Cardiac septum (tissue), 1 donor: ENCODE results near the gene TPM3. TPM values are rescaled to one million over a fixed set of nuclear protein-coding genes. Genes with fewer than 3 reads are reported as not detected.
A peak's percentile ranks its signal among the peaks of the same experiment; 100 is the strongest.
"Not testable (repeated sequence)": the region's sequence is repeated elsewhere in the genome, so short reads cannot be mapped to it uniquely, and the experiment has no call there.

Source experiments
- DNase-seq: peaks from one replicate; pipeline ENCODE4 v3.0.0-alpha.2; 2020; ENCODE audit warnings: low spot score
- intact Hi-C: fragments of 100-400 bp; cut with DNase I; formaldehyde crosslinking; loops from one replicate; pipeline ENCODE4 v1.14.0; 2022
- total RNA-seq: library from RNA; stranded (reverse); fragmentation: NEBNext Ultra II Directional; extraction: Animal tissue kit (Norgen Biotek cat#: 25700); gene quantifications from one replicate; pipeline ENCODE4 v1.2.1, GENCODE V29; 2021
- donor health status: DM: no; HTN: no; CAD: no.

The TPM3 gene
- total RNA-seq, 1 donor from 2014 or later: 364 TPM

- DNase-seq: peak; percentile 35
- intact Hi-C loops: no loop called here
Observed at GRCh38 chr1:154208677-154209388, 16.9 kb upstream of the TPM3 start.

GRCh38 chr1:154207262-154207661 lies 15.4 kb upstream of the TPM3 start:
- peak; percentile 43 for DNase-seq
- intact Hi-C loops: no loop called here

GRCh38 chr1:154206196-154206595 lies 14.3 kb upstream of the TPM3 start, which contains the start of gene CFAP141:
Gene CFAP141 (minus strand): TSS chr1:154206333. CDS start chr1:154206307, 26 bp downstream.
- intact Hi-C loops: no loop called here

GRCh38 chr1:154205778-154206177 lies 13.9 kb upstream of the TPM3 start:
- intact Hi-C loops: not testable (repeated sequence)

More at GRCh38 chr1:154206196-154206595, 14.3 kb upstream of the TPM3 start, which contains the start of gene CFAP141:
- DNase-seq: peak; percentile 31

GRCh38 chr1:154199563-154199879 lies 7.6 kb upstream of the TPM3 start:
- DNase-seq: no peak
- intact Hi-C loops: no loop called here

More at GRCh38 chr1:154205778-154206177, 13.9 kb upstream of the TPM3 start:
- not testable (repeated sequence) for DNase-seq

GRCh38 chr1:154198756-154199562 lies 7.1 kb upstream of the TPM3 start:
- intact Hi-C loops: no loop called here

GRCh38 chr1:154193821-154194220 lies 1.9 kb upstream of the TPM3 start:
- intact Hi-C loops: no loop called here
- no peak for DNase-seq

More at GRCh38 chr1:154198756-154199562, 7.1 kb upstream of the TPM3 start:
- no peak for DNase-seq

GRCh38 chr1:154192476-154192875 lies 576 bp upstream of the TPM3 start:
- intact Hi-C loops: no loop called here
- DNase-seq: no peak

GRCh38 chr1:154190550-154190949 lies 1.4 kb downstream of the TPM3 start:
- no peak for DNase-seq
- intact Hi-C loops: no loop called here

- intact Hi-C loops: loop anchor here (2.0 kb wide), 1 partner anchor 86 kb away; the partner anchor contains the start of gene HAX1
- DNase-seq: no peak
Observed at GRCh38 chr1:154186852-154187501, 4.9 kb downstream of the TPM3 start.

GRCh38 chr1:154186177-154186576 lies 5.7 kb downstream of the TPM3 start:
- intact Hi-C loops: loop anchor here (2.0 kb wide), 1 partner anchor 87 kb away; the partner anchor contains the start of gene HAX1
- no peak for DNase-seq

GRCh38 chr1:154183046-154183915 lies 8.6 kb downstream of the TPM3 start:
- intact Hi-C loops: loop anchor here (2.0 kb wide), 1 partner anchor 38 kb away; the partner anchor contains the start of gene UBAP2L
- peak; percentile 98 for DNase-seq

- peak; percentile 92 for DNase-seq
- intact Hi-C loops: loop anchor here (2.0 kb wide), 1 partner anchor 38 kb away; the partner anchor contains the start of gene UBAP2L
Observed at GRCh38 chr1:154182344-154183045, 9.4 kb downstream of the TPM3 start.

- intact Hi-C loops: loop anchor here (2.0 kb wide), 1 partner anchor 39 kb away; the partner anchor contains the start of gene UBAP2L
- DNase-seq: no peak
Observed at GRCh38 chr1:154181944-154182343, 10.0 kb downstream of the TPM3 start.

- DNase-seq: no peak
- intact Hi-C loops: loop anchor here (10.0 kb wide), 1 partner anchor 185 kb away; the partner anchor contains the start of gene RPS27
Observed at GRCh38 chr1:154179946-154180687, 11.8 kb downstream of the TPM3 start.

- intact Hi-C loops: loop anchor here (10.0 kb wide), 1 partner anchor 184 kb away; the partner anchor contains the start of gene RPS27
- DNase-seq: no peak
Observed at GRCh38 chr1:154178911-154179811, 12.7 kb downstream of the TPM3 start.
